K562 (cell line): ENCODE data around the gene MICU2. TPM values are rescaled to one million over a fixed set of nuclear protein-coding genes. Genes with fewer than 3 reads are reported as not detected.

Source experiments
- ATAC-seq: fragments of 200-7000 bp; cut with Tn5 transposase; 3 replicates; pipeline ENCODE4 v1.9.1; 2020; ENCODE audit warnings: moderate library complexity
- BruUV-seq: library from RNA; stranded (reverse); fragments of 400-500 nt; replicated peaks from 2 replicates; lab custom pipeline; 2021; lab: Mats Ljungman, UMichigan
- CTCF ChIA-PET: fragments of 300-600 bp; formaldehyde crosslinking; extraction: SDS; loops from one replicate; lab custom pipeline; 2021; ENCODE audit warnings: low intra/inter-chr PET ratio; lab: Yijun Ruan, JAX
- POLR2A ChIA-PET: fragments of 300-600, 350-650 bp; sonication (Branson Sonifier 250); formaldehyde crosslinking; extraction: SDS; loops from one replicate; lab custom pipeline; 2021; ENCODE audit warnings: antibody characterized with exemption, inconsistent platforms; lab: Yijun Ruan, JAX
- DNase-seq, 4 experiments: peaks; one replicate each; pipeline versions ENCODE4 v3.0.0 to v3.0.0-alpha.2; 2011 to 2018; ENCODE audit warnings: low spot score in 3 of 4, mixed read lengths in 3 of 4; ENCODE audit errors: extremely low read depth in 1 of 4
- FAIRE-seq: peaks from 2 replicates; lab custom pipeline; 2011; peaks lifted over from hg19 to GRCh38; lab: Jason Lieb, UNC
- H2AFZ ChIP-seq: 2 replicates; pipeline ENCODE4 v1.6.0; 2011; ENCODE audit warnings: low read depth, low read length, control low read depth, inconsistent platforms
- H3K27ac ChIP-seq: fragments of 200-600 bp; 3 replicates; pipeline ENCODE4 v1.8.0; 2011; ENCODE audit warnings: low read depth, mild to moderate bottlenecking, control low read depth, inconsistent platforms, low read length, moderate library complexity, mixed read lengths; ENCODE audit errors: extremely low read depth
- H3K27me3 ChIP-seq, 2 experiments: fragments of 300-600 bp in 1 of 2; 2 replicates in 1 of 2; 3 replicates in 1 of 2; pipeline versions ENCODE4 v1.6.0 to v1.8.0; 2011; ENCODE audit warnings: inconsistent platforms in 2 of 2, low read length in 2 of 2, mild to moderate bottlenecking in 1 of 2, mixed read lengths in 1 of 2, moderate library complexity in 1 of 2; ENCODE audit not compliant: control insufficient read depth in 2 of 2, insufficient read depth in 2 of 2
- H3K36me3 ChIP-seq: fragments of 300-600 bp; 3 replicates; pipeline ENCODE4 v1.8.0; 2011; ENCODE audit warnings: mild to moderate bottlenecking, low read length, inconsistent platforms; ENCODE audit not compliant: control insufficient read depth, insufficient read depth
- H3K4me1 ChIP-seq, 2 experiments: fragments of 200-600 bp in 1 of 2; replicated peaks in 1 of 2; 2 replicates in 1 of 2; 3 replicates in 1 of 2; pipeline versions ENCODE4 v1.5.1 to v1.8.0; 2011; ENCODE audit warnings: inconsistent platforms in 2 of 2, low read length in 2 of 2, mild to moderate bottlenecking in 1 of 2, mixed read lengths in 1 of 2, moderate library complexity in 1 of 2; ENCODE audit not compliant: control insufficient read depth in 2 of 2, insufficient read depth in 2 of 2
- H3K4me2 ChIP-seq: 2 replicates; pipeline ENCODE4 v1.6.1; 2011; ENCODE audit warnings: low read length, control low read depth, inconsistent platforms, mixed read lengths; ENCODE audit not compliant: insufficient read depth
- H3K4me3 ChIP-seq: fragments of 200-600 bp; sonication (generic), shearing (Covaris generic); 2 replicates; pipeline ENCODE4 v1.5.1; 2016; ENCODE audit warnings: control low read depth, inconsistent platforms
- H3K79me2 ChIP-seq: fragments of 200-600 bp; 3 replicates; pipeline ENCODE4 v1.8.0; 2011; ENCODE audit warnings: low read length, inconsistent platforms; ENCODE audit not compliant: control insufficient read depth, insufficient read depth
- H3K9ac ChIP-seq, 2 experiments: 2 replicates each; pipeline versions ENCODE4 v1.6.0 to v1.6.1; 2011; ENCODE audit warnings: low read depth in 2 of 2, low read length in 2 of 2, control low read depth in 1 of 2, inconsistent platforms in 1 of 2, mild to moderate bottlenecking in 1 of 2, mixed read lengths in 1 of 2; ENCODE audit not compliant: insufficient read depth in 1 of 2
- H3K9me1 ChIP-seq: one replicate; pipeline ENCODE4 v1.6.0; 2011; ENCODE audit warnings: inconsistent platforms, mild to moderate bottlenecking, low read length, moderate library complexity; ENCODE audit not compliant: control insufficient read depth, insufficient read depth
- H3K9me3 ChIP-seq: replicated peaks from 2 replicates; pipeline ENCODE4 v1.5.1; 2011; ENCODE audit warnings: low read depth, low read length, inconsistent platforms; ENCODE audit not compliant: control insufficient read depth, insufficient read depth
- H4K20me1 ChIP-seq: replicated peaks from 2 replicates; pipeline ENCODE4 v1.6.1; 2011; ENCODE audit warnings: low read length, inconsistent platforms, mixed read lengths; ENCODE audit not compliant: control insufficient read depth, insufficient read depth
- CCAR2 ChIP-seq: fragments of 200-400 bp; formaldehyde crosslinking; IDR thresholded peaks from 2 replicates; pipeline ENCODE4 v1.6.1; 2017; ENCODE audit warnings: mild to moderate bottlenecking, low read depth, low read length
- CEBPG ChIP-seq, 3 experiments: fragments of 200-800 bp in 1 of 3; sonication (Bioruptor generic) in 1 of 3; sonication (generic) in 1 of 3; formaldehyde crosslinking in 1 of 3; IDR thresholded peaks in 2 of 3; conservative IDR thresholded peaks in 1 of 3; 2 replicates each; pipeline versions ENCODE4 v1.6.1 to v1.8.0; 2016 to 2022; ENCODE audit warnings: missing compliant biosample characterization in 2 of 3, missing genetic modification characterization in 2 of 3, mild to moderate bottlenecking in 1 of 3, missing genetic modification reagents in 1 of 3
- HDAC8 ChIP-seq: fragments of 450-650 bp; IDR thresholded peaks from 2 replicates; pipeline ENCODE4 v1.6.1; 2016; ENCODE audit warnings: mild to moderate bottlenecking, missing genetic modification characterization, moderate library complexity, missing compliant biosample characterization
- KLF1 ChIP-seq: fragments of 450-650 bp; IDR thresholded peaks from 2 replicates; pipeline ENCODE4 v1.6.1; 2016; ENCODE audit warnings: missing genetic modification characterization, missing compliant biosample characterization
- LEF1 ChIP-seq: fragments of 450-650 bp; IDR thresholded peaks from 2 replicates; pipeline ENCODE4 v1.6.1; 2016; ENCODE audit warnings: mild to moderate bottlenecking
- MLX ChIP-seq, 2 experiments: fragments of 450-650 bp in 1 of 2; sonication (generic) in 1 of 2; formaldehyde crosslinking; conservative IDR thresholded peaks; 2 replicates each; pipeline versions ENCODE4 v1.4.0 to v1.8.1; 2020 to 2022; ENCODE audit warnings: mild to moderate bottlenecking in 1 of 2, missing genetic modification reagents in 1 of 2
- SREBF1 ChIP-seq: fragments of 150-350 bp; IDR thresholded peaks from 2 replicates; pipeline ENCODE4 v1.6.1; 2014; ENCODE audit warnings: antibody characterized with exemption, low read depth, low read length, borderline replicate concordance
- WGBS: fragments of 100-300 bp; shearing (Covaris generic); methylation state at CpG from one replicate; pipeline ENCODE4 v1.1.6; 2016; ENCODE audit warnings: low coverage, mixed read lengths; ENCODE audit not compliant: insufficient coverage; ENCODE audit errors: missing lambda C conversion rate; 5-methylcytosine and 5-hydroxymethylcytosine counted together
- in situ Hi-C: fragments of 300-500 bp; cut with MboI; formaldehyde crosslinking; loops from 4 replicates; pipeline ENCODE4 v1.15.0; 2018; ENCODE audit warnings: inconsistent platforms, mixed read lengths
- intact Hi-C: fragments of 100-400 bp; cut with micrococcal nuclease; formaldehyde crosslinking; loops from 2 replicates; pipeline ENCODE4 v1.14.2; 2022
- polyA plus RNA-seq, 8 experiments: library from polyadenylated mRNA; depleted of rRNA in 4 of 8; stranded (reverse) in 5 of 8; unstranded in 3 of 8; fragments of >200 nt; fragmentation: Nextera tagmentation in 2 of 8; fragmentation: Illumina TruSeq in 1 of 8; extraction: Ambion mirVana in 2 of 8; extraction: Trizol in 1 of 8; gene quantifications; 2 replicates each; pipeline versions ENCODE4 v1.2.1 to v1.2.3, GENCODE V29; 2011 to 2014; ENCODE audit warnings: inconsistent platforms in 1 of 8, missing spikeins in 1 of 8
- total RNA-seq, 7 experiments: library from RNA; depleted of rRNA in 6 of 7; stranded (reverse); fragments of >200 nt in 6 of 7; fragmentation: Illumina TruSeq in 2 of 7; extraction: Trizol in 2 of 7; gene quantifications; 2 replicates each; pipeline versions ENCODE4 v1.2.1 to v1.2.3, GENCODE V29; 2011 to 2021; ENCODE audit warnings: low replicate concordance in 1 of 7
- TF ChIP-seq, protein P1 (sequence below): sonication (generic); formaldehyde crosslinking; IDR thresholded peaks from 2 replicates; pipeline ENCODE4 v1.8.1; 2023; ENCODE audit warnings: mild to moderate bottlenecking, missing genetic modification reagents
- TF ChIP-seq, protein P2 (sequence below): fragments of 450-650 bp; IDR thresholded peaks from 2 replicates; pipeline ENCODE4 v1.7.1; 2018; ENCODE audit warnings: mild to moderate bottlenecking, low read depth; ENCODE audit not compliant: partially characterized antibody
- TF ChIP-seq, protein P3 (sequence below): fragments of 450-650 bp; formaldehyde crosslinking; IDR thresholded peaks from 2 replicates; pipeline ENCODE4 v1.4.0; 2020; ENCODE audit warnings: mild to moderate bottlenecking, mixed read lengths
- TF ChIP-seq, protein P4 (sequence below): fragments of 150-350 bp; conservative IDR thresholded peaks from 2 replicates; pipeline ENCODE4 v1.6.1; 2014; ENCODE audit warnings: low read length

The MICU2 gene
- total and polyA plus RNA-seq, 9 of the 15 experiments (the other 6 are each of a cell fraction or from before 2014, with no cell fraction given), result 9.1 to 41.8 (median 33.4) TPM

DNA sequence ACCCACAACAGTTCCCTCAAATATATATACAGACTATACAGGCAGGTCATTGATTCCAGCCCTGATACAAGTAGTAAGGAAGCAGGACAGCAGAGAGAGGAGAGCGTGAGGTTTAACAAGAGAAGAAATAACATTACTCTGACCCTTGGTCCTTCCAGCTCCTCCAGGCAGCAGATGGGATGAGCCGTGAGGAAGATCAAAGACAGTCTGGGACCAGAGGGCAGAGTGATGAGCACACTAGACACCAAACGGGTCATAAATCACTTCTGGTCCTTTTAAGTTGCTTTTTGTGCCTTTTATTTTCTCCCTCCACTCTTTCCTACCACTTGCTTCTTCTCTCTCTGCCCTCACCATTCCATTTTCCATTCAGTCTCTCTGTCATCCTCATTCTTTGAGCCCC lies 16.9 kb upstream of the MICU2 start:
- H3K9me3 ChIP-seq, result no peaks in the 10 kb centered on the region
- ChIA-PET POLR2A (no interaction called here), CTCF (no interaction called here)
- no peaks in the 10 kb centered on the region for H3K79me2 ChIP-seq
- in situ Hi-C loops (no loop called here), intact Hi-C loops (no loop called here)
- H3K4me2 ChIP-seq, result no peak overlapping the region
- H3K9me1 ChIP-seq, result no peaks in the 10 kb centered on the region
- H3K4me1 ChIP-seq, result peaks cover 0 to 2% of the 10 kb centered on the region in 2 experiments; a peak in 2 of 5 replicates
- FAIRE-seq (no peak), ATAC-seq (no peak), DNase-seq (no peak)
- no peak overlapping the region for H3K27ac ChIP-seq
- H3K27me3 ChIP-seq, result no peaks in the 10 kb centered on the region
- H2AFZ ChIP-seq, result no peak overlapping the region
- BruUV-seq, result no TSS peak
- H3K9ac ChIP-seq, result no peak overlapping the region
- H3K4me3 ChIP-seq, result no peak overlapping the region
- H4K20me1 ChIP-seq, result no peaks in the 10 kb centered on the region
- 10% methylated on average over 2 of the region's 3 CpGs for WGBS
- H3K36me3 ChIP-seq, result no peaks in the 10 kb centered on the region
- TF ChIP-seq HDAC8 (tag) (no peak), CCAR2 (no peak), MLX (CRISPR knock-in tag; conservative IDR thresholded peaks at IDR 0.05) (no peak), SREBF1 (no peak), KLF1 (tag) (no peak), CEBPG (CRISPR knock-in tag; IDR thresholded peaks at IDR 0.05) (no peak), CEBPG (tag; conservative IDR thresholded peaks at IDR 0.05 in 1 of 2, IDR thresholded peaks at IDR 0.05 in 1 of 2) (no peak), LEF1 (no peak)
- TF ChIP-seq, protein P1, sequence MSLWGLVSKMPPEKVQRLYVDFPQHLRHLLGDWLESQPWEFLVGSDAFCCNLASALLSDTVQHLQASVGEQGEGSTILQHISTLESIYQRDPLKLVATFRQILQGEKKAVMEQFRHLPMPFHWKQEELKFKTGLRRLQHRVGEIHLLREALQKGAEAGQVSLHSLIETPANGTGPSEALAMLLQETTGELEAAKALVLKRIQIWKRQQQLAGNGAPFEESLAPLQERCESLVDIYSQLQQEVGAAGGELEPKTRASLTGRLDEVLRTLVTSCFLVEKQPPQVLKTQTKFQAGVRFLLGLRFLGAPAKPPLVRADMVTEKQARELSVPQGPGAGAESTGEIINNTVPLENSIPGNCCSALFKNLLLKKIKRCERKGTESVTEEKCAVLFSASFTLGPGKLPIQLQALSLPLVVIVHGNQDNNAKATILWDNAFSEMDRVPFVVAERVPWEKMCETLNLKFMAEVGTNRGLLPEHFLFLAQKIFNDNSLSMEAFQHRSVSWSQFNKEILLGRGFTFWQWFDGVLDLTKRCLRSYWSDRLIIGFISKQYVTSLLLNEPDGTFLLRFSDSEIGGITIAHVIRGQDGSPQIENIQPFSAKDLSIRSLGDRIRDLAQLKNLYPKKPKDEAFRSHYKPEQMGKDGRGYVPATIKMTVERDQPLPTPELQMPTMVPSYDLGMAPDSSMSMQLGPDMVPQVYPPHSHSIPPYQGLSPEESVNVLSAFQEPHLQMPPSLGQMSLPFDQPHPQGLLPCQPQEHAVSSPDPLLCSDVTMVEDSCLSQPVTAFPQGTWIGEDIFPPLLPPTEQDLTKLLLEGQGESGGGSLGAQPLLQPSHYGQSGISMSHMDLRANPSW (CRISPR knock-in tag), result no peak
- TF ChIP-seq, protein P2, sequence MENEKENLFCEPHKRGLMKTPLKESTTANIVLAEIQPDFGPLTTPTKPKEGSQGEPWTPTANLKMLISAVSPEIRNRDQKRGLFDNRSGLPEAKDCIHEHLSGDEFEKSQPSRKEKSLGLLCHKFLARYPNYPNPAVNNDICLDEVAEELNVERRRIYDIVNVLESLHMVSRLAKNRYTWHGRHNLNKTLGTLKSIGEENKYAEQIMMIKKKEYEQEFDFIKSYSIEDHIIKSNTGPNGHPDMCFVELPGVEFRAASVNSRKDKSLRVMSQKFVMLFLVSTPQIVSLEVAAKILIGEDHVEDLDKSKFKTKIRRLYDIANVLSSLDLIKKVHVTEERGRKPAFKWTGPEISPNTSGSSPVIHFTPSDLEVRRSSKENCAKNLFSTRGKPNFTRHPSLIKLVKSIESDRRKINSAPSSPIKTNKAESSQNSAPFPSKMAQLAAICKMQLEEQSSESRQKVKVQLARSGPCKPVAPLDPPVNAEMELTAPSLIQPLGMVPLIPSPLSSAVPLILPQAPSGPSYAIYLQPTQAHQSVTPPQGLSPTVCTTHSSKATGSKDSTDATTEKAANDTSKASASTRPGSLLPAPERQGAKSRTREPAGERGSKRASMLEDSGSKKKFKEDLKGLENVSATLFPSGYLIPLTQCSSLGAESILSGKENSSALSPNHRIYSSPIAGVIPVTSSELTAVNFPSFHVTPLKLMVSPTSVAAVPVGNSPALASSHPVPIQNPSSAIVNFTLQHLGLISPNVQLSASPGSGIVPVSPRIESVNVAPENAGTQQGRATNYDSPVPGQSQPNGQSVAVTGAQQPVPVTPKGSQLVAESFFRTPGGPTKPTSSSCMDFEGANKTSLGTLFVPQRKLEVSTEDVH, result no peak
- TF ChIP-seq, protein P3, sequence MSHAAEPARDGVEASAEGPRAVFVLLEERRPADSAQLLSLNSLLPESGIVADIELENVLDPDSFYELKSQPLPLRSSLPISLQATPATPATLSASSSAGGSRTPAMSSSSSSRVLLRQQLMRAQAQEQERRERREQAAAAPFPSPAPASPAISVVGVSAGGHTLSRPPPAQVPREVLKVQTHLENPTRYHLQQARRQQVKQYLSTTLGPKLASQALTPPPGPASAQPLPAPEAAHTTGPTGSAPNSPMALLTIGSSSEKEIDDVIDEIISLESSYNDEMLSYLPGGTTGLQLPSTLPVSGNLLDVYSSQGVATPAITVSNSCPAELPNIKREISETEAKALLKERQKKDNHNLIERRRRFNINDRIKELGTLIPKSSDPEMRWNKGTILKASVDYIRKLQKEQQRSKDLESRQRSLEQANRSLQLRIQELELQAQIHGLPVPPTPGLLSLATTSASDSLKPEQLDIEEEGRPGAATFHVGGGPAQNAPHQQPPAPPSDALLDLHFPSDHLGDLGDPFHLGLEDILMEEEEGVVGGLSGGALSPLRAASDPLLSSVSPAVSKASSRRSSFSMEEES (CRISPR knock-in tag), result no peak
- TF ChIP-seq, protein P4, sequence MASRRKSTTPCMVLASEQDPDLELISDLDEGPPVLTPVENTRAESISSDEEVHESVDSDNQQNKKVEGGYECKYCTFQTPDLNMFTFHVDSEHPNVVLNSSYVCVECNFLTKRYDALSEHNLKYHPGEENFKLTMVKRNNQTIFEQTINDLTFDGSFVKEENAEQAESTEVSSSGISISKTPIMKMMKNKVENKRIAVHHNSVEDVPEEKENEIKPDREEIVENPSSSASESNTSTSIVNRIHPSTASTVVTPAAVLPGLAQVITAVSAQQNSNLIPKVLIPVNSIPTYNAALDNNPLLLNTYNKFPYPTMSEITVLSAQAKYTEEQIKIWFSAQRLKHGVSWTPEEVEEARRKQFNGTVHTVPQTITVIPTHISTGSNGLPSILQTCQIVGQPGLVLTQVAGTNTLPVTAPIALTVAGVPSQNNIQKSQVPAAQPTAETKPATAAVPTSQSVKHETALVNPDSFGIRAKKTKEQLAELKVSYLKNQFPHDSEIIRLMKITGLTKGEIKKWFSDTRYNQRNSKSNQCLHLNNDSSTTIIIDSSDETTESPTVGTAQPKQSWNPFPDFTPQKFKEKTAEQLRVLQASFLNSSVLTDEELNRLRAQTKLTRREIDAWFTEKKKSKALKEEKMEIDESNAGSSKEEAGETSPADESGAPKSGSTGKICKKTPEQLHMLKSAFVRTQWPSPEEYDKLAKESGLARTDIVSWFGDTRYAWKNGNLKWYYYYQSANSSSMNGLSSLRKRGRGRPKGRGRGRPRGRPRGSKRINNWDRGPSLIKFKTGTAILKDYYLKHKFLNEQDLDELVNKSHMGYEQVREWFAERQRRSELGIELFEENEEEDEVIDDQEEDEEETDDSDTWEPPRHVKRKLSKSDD, result no peak
